GM12878 (cell line): ENCODE results near the gene PRKN. TPM values are rescaled to one million over a fixed set of nuclear protein-coding genes. Genes with fewer than 3 reads are reported as not detected.

Experiments used
- ATAC-seq: fragments of 200-7000 bp; cut with Tn5 transposase; 3 replicates; pipeline ENCODE4 v1.9.1; 2020; ENCODE audit warnings: mild to moderate bottlenecking, moderate library complexity
- BruUV-seq: library from RNA; stranded (reverse); fragments of 400-500 nt; replicated peaks from 2 replicates; lab custom pipeline; 2021; lab: Mats Ljungman, UMichigan
- CTCF ChIA-PET: fragments of 300-600 bp; sonication (Branson Sonifier 250); formaldehyde crosslinking; extraction: SDS; loops from one replicate; lab custom pipeline; 2021; ENCODE audit warnings: inconsistent platforms; lab: Yijun Ruan, JAX
- POLR2A ChIA-PET: fragments of 350-600 bp; formaldehyde crosslinking; extraction: SDS; loops from one replicate; lab custom pipeline; 2021; ENCODE audit warnings: inconsistent platforms; lab: Charles Lee
- RAD21 ChIA-PET: fragments of 300-600 bp; sonication (Branson Sonifier 250); formaldehyde crosslinking; loops from one replicate; lab custom pipeline; 2023; ENCODE audit warnings: antibody characterized with exemption; ENCODE audit not compliant: unreplicated experiment; lab: Charles Lee
- SMC1A ChIA-PET: fragments of 300-600 bp; sonication (Branson Sonifier 250); formaldehyde crosslinking; loops from one replicate; lab custom pipeline; 2023; ENCODE audit not compliant: unreplicated experiment, uncharacterized antibody; lab: Charles Lee
- DNase-seq: peaks from one replicate; pipeline ENCODE4 v3.0.0-alpha.2; 2011; ENCODE audit warnings: low read depth, low spot score
- FAIRE-seq: peaks from 3 replicates; lab custom pipeline; 2011; peaks lifted over from hg19 to GRCh38; lab: Jason Lieb, UNC
- H2AFZ ChIP-seq: 2 replicates; pipeline ENCODE4 v1.6.0; 2011; ENCODE audit warnings: low read depth, low read length, control low read depth; ENCODE audit not compliant: control insufficient read depth
- H3K27ac ChIP-seq: 2 replicates; pipeline ENCODE4 v1.5.1; 2011; ENCODE audit warnings: control low read depth; ENCODE audit not compliant: control insufficient read depth, insufficient read depth
- H3K27me3 ChIP-seq, 2 experiments: replicated peaks in 1 of 2; 2 replicates each; pipeline versions ENCODE4 v1.6.0 to v1.6.1; 2011; ENCODE audit warnings: low read length in 1 of 2; ENCODE audit not compliant: control insufficient read depth in 2 of 2, insufficient read depth in 2 of 2
- H3K36me3 ChIP-seq, 2 experiments: 2 replicates each; pipeline ENCODE4 v1.5.1; 2011; ENCODE audit warnings: low read length in 1 of 2; ENCODE audit not compliant: control insufficient read depth in 2 of 2, insufficient read depth in 2 of 2
- H3K4me1 ChIP-seq: 2 replicates; pipeline ENCODE4 v1.6.1; 2011; ENCODE audit warnings: mild to moderate bottlenecking, low read length, moderate library complexity, mixed read lengths; ENCODE audit not compliant: control insufficient read depth, insufficient read depth
- H3K4me2 ChIP-seq: 2 replicates; pipeline ENCODE4 v1.6.0; 2011; ENCODE audit warnings: control low read depth; ENCODE audit not compliant: control insufficient read depth, insufficient read depth
- H3K4me3 ChIP-seq: fragments of 200-600 bp; sonication (generic); 2 replicates; pipeline ENCODE4 v1.5.1; 2016
- H3K79me2 ChIP-seq: 2 replicates; pipeline ENCODE4 v1.6.0; 2011; ENCODE audit warnings: low read length; ENCODE audit not compliant: control insufficient read depth, insufficient read depth
- H3K9ac ChIP-seq: 2 replicates; pipeline ENCODE4 v1.8.0; 2011; ENCODE audit warnings: low read length, control low read depth, mixed read lengths; ENCODE audit not compliant: control insufficient read depth, insufficient read depth
- H3K9me3 ChIP-seq: replicated peaks from 3 replicates; pipeline ENCODE4 v1.5.1; 2011; ENCODE audit warnings: mild to moderate bottlenecking, low read length; ENCODE audit not compliant: control insufficient read depth, insufficient read depth
- H4K20me1 ChIP-seq: 2 replicates; pipeline ENCODE4 v1.6.0; 2011; ENCODE audit not compliant: control insufficient read depth, insufficient read depth
- CHD2 ChIP-seq: IDR thresholded peaks from 2 replicates; pipeline ENCODE4 v1.6.1; 2011; ENCODE audit warnings: low read depth, low read length, improper control_type of control experiment, borderline replicate concordance
- CREB1 ChIP-seq: IDR thresholded peaks from 2 replicates; pipeline ENCODE4 v1.6.1; 2012; ENCODE audit warnings: low read depth, mild to moderate bottlenecking, inconsistent platforms
- EGR1 ChIP-seq, 2 experiments: IDR thresholded peaks; 1 replicate in 1 of 2; 2 replicates in 1 of 2; pipeline ENCODE4 v1.6.1; 2011 to 2012; ENCODE audit warnings: low read depth in 2 of 2, low read length in 2 of 2, borderline replicate concordance in 1 of 2, mild to moderate bottlenecking in 1 of 2, moderate library complexity in 1 of 2
- HDAC2 ChIP-seq: fragments of 200-600 bp; sonication (generic); IDR thresholded peaks from 2 replicates; pipeline ENCODE4 v1.6.1; 2017
- SMAD1 ChIP-seq: fragments of 450-650 bp; IDR thresholded peaks from 2 replicates; pipeline ENCODE4 v1.6.1; 2018; ENCODE audit warnings: mild to moderate bottlenecking, low read depth; ENCODE audit not compliant: partially characterized antibody
- SREBF1 ChIP-seq: IDR thresholded peaks from 2 replicates; pipeline ENCODE4 v1.6.1; 2012; ENCODE audit warnings: mild to moderate bottlenecking, low read length
- ZNF622 ChIP-seq: fragments of 450-650 bp; IDR thresholded peaks from 2 replicates; pipeline ENCODE4 v1.6.1; 2017; ENCODE audit warnings: mild to moderate bottlenecking, inconsistent platforms
- ZZZ3 ChIP-seq: IDR thresholded peaks from 2 replicates; pipeline ENCODE4 v1.6.1; 2011; ENCODE audit warnings: low read depth; ENCODE audit not compliant: control insufficient read depth, insufficient read length
- WGBS: methylation state at CpG from one replicate; pipeline ENCODE4 v1.1.6; 2016; ENCODE audit warnings: low lambda C conversion rate; ENCODE audit not compliant: insufficient replicate concordance, insufficient coverage; ENCODE audit errors: missing lambda C conversion rate; 5-methylcytosine and 5-hydroxymethylcytosine counted together
- in situ Hi-C: fragments of 300-500 bp; cut with MboI; formaldehyde crosslinking; loops from 9 replicates; pipeline ENCODE4 v1.14.3; 2018; ENCODE audit warnings: mixed read lengths
- intact Hi-C: fragments of 100-400 bp; cut with micrococcal nuclease; formaldehyde crosslinking; loops from one replicate; pipeline ENCODE4 v1.14.2; 2022; ENCODE audit not compliant: unreplicated experiment
- polyA plus RNA-seq, 11 experiments: library from polyadenylated mRNA; depleted of rRNA in 4 of 11; unstranded in 6 of 11; stranded (reverse) in 5 of 11; fragments of >200 nt; fragmentation: Nextera tagmentation in 4 of 11; fragmentation: Illumina TruSeq in 1 of 11; extraction: Ambion mirVana in 4 of 11; extraction: Trizol in 1 of 11; gene quantifications; 1 replicate in 1 of 11; 2 replicates in 10 of 11; pipeline versions ENCODE4 v1.2.1 to v1.2.3, GENCODE V29; 2011 to 2016; ENCODE audit warnings: inconsistent platforms in 2 of 11, missing spikeins in 2 of 11, low read depth in 1 of 11
- total RNA-seq, 4 experiments: library from RNA; depleted of rRNA in 3 of 4; stranded (reverse); fragments of >200 nt in 3 of 4; fragmentation: Illumina TruSeq in 1 of 4; extraction: Trizol in 1 of 4; gene quantifications; 2 replicates each; pipeline versions ENCODE4 v1.2.1 to v1.2.3, GENCODE V29; 2013 to 2021
- TF ChIP-seq, protein P1 (sequence below): IDR thresholded peaks from 2 replicates; pipeline ENCODE4 v1.6.1; 2011; ENCODE audit warnings: mild to moderate bottlenecking, low read depth, low read length, moderate library complexity; ENCODE audit not compliant: insufficient replicate concordance

The PRKN gene
- total and polyA plus RNA-seq, 10 of the 15 experiments (the other 5 are each of a cell fraction or from before 2014, with no cell fraction given), result 0.06 to 0.09 TPM; not detected in 8

DNA sequence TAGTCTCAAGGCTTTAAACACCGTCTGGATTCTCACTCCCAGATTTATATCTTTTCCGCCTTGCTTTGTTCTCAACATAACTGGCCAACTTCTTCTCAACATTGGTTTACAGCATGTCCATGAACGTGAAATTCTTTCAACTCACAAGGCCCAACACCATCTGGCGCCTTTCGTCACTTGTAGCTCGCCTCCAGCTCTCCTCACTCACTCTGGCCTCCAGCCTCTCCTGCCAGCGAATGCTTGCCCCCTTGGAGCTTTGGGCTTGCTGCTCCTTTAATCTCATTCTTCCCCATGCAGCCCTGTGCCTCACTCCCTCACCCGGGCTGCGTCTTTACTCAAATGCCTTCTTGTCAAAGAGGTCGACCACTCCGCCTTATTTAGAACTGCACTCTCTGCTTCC, 324.5 kb downstream of the PRKN start:
- BruUV-seq, result no TSS peak
- no peak overlapping the region for H3K4me3 ChIP-seq
- FAIRE-seq (no peak), ATAC-seq (no peak), DNase-seq (no peak)
- H2AFZ ChIP-seq, result no peak overlapping the region
- H3K4me2 ChIP-seq, result no peak overlapping the region
- in situ Hi-C loops, result no loop called here
- intact Hi-C loops, result no loop called here
- H3K27ac ChIP-seq, result no peak overlapping the region
- ChIA-PET CTCF (no interaction called here), SMC1A (no interaction called here), RAD21 (no interaction called here), POLR2A (no interaction called here)
- H4K20me1 ChIP-seq, result no peaks in the 10 kb centered on the region
- TF ChIP-seq SMAD1 (no peak), ZNF622 (no peak), CHD2 (no peak), SREBF1 (no peak), CREB1 (no peak), HDAC2 (no peak), EGR1 (IDR thresholded peaks at IDR 0.05; ENCODE audit: borderline replicate concordance in 1 of 2, low read depth in 2 of 2, low read length in 2 of 2) (no peak), ZZZ3 (no peak)
- TF ChIP-seq, protein P1, sequence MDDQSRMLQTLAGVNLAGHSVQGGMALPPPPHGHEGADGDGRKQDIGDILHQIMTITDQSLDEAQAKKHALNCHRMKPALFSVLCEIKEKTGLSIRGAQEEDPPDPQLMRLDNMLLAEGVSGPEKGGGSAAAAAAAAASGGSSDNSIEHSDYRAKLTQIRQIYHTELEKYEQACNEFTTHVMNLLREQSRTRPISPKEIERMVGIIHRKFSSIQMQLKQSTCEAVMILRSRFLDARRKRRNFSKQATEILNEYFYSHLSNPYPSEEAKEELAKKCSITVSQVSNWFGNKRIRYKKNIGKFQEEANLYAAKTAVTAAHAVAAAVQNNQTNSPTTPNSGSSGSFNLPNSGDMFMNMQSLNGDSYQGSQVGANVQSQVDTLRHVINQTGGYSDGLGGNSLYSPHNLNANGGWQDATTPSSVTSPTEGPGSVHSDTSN, result no peak
- no peaks in the 10 kb centered on the region for H3K9me3 ChIP-seq
- no peaks in the 10 kb centered on the region for H3K4me1 ChIP-seq
- WGBS, result 34% methylated on average over 11 of the region's 11 CpGs
- H3K9ac ChIP-seq, result no peak overlapping the region
- no peaks in the 10 kb centered on the region for H3K79me2 ChIP-seq
- H3K27me3 ChIP-seq, result no peaks in the 10 kb centered on the region
- H3K36me3 ChIP-seq, result no peaks in the 10 kb centered on the region
